ELR (cell line): ENCODE measurements around the gene ITFG1.
A peak's percentile ranks its signal among the peaks of the same experiment; 100 is the strongest.
"Not testable (repeated sequence)": the region's sequence is repeated elsewhere in the genome, so short reads cannot be mapped to it uniquely, and the experiment has no call there.

ENCODE experiments used
- DNase-seq: peaks from one replicate; pipeline ENCODE4 v3.0.0-alpha.2; 2015; ENCODE audit warnings: low read depth

Gene ITFG1

GRCh38 chr16:47324309-47324708 lies 136.6 kb downstream of the ITFG1 start:
- DNase-seq: not testable (repeated sequence)

GRCh38 chr16:47323241-47323640 lies 137.6 kb downstream of the ITFG1 start:
- DNase-seq: peak; percentile 7

- peak; percentile 53 for DNase-seq
Observed at GRCh38 chr16:47320546-47321310, 140.1 kb downstream of the ITFG1 start.

DNA sequence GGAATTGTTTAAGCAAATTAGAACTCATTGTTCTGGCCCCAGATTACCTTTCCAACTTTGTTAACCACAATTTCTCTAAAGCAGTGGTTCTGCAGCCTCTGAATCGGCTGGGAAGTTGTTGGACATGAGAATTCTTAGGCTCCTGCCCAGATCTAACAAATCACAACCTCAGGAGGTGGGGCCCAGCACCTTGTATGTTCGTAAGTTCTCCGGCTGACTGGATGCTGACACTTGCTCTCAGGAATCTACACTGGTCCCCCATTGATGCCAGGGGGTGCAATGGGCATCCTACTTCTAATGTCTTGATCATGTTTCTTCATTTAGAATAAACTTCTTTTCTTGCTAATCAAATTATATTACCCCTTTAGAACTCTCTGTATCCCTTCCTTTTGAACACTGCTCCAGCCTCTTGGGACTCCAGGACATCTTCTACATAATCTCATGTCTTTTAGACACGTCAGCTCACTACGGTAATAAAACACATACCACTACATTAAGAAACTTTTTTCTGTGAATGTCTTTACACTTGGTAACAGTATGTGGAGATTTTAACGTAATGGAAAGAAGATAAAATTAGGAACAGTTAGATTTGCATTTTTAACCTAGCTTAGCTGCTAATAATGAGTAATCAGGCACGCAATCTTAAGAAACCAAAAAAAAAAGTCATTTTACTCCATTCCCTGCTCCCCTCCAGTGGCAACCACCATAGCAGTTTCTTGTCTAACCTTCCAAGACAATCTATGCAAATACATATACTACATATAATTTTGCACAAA lies 143.2 kb downstream of the ITFG1 start:
- DNase-seq: peak; percentile 12

GRCh38 chr16:47316442-47317015 lies 144.3 kb downstream of the ITFG1 start:
- no peak for DNase-seq

GRCh38 chr16:47311738-47312505 lies 148.9 kb downstream of the ITFG1 start:
- peak; percentile 34 for DNase-seq

GRCh38 chr16:47310792-47311211 lies 150.1 kb downstream of the ITFG1 start:
- no peak for DNase-seq

GRCh38 chr16:47309581-47310312 lies 151.1 kb downstream of the ITFG1 start:
- peak; percentile 10 for DNase-seq

DNA sequence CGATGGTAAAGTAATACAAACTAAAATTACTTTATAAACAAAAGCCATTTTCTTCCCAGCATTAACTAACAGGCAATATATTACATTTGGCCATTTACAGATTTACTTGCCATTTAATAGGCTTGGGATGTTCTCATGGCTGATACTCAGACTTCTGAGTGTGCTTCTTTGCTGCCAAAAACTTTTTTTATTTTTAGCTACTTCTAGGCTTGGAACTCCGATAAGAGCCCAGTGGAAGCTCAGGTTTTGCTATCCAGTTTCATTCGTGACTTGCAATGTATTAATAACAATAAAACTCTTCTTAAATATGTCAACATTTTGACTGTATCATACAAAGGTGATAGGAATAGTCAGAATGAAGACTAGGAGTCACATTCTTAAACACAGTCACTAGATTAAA lies 152.3 kb downstream of the ITFG1 start:
- no peak for DNase-seq

GRCh38 chr16:47304563-47304962 lies 156.3 kb downstream of the ITFG1 start:
- DNase-seq: no peak

GRCh38 chr16:47299587-47299986 lies 161.3 kb downstream of the ITFG1 start:
- no peak for DNase-seq

GRCh38 chr16:47284999-47285398 lies 175.9 kb downstream of the ITFG1 start:
- DNase-seq: no peak

GRCh38 chr16:47278306-47278970 lies 182.4 kb downstream of the ITFG1 start:
- DNase-seq: no peak

- DNase-seq: no peak
Observed at GRCh38 chr16:47276522-47276921, 184.3 kb downstream of the ITFG1 start.

DNA sequence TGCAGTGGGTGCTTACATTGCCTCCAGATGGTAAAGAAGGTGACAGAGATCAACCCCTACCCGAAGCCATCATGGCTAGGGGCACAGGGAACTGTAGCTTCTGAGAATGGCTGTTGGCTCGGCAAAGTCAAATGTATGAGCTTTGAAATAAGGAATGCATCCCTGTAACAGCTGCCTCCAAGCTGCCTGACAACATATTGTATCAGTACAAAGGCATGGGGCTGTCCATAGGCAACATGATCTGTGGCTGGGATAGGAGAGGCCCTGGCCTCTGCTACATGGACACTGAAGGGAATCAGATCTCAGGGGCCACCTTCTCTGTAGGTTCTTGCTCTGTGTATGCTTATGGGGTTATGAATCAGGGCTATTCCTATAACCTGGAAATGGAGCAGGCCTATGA lies 197.9 kb downstream of the ITFG1 start:
- DNase-seq: no peak

- DNase-seq: no peak
Observed at GRCh38 chr16:47260503-47260902, 200.4 kb downstream of the ITFG1 start.

- peak; percentile 55 for DNase-seq
Observed at GRCh38 chr16:47258874-47259461, 201.9 kb downstream of the ITFG1 start.

- no peak for DNase-seq
Observed at GRCh38 chr16:47254756-47255155, 206.1 kb downstream of the ITFG1 start.

DNA sequence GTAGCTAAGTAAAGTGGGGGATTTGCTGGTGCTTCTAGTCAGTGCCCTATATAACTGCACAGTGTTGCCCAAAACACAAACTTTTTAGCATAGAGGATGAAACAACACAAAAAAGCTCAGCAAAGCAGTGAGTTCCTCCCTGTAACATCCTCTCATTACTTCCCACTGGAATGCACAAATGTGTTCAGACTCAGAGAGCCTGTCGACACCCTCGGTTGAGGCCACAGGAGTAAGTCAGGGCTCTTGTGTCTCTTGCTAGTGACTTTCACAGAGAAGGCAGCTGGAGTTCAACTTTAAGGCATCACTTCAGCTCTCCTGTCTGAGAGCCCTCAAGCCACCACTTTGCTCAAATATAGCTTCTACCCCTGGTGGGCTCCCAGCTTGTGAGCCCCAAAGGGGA lies 209.9 kb downstream of the ITFG1 start:
- DNase-seq: no peak

GRCh38 chr16:47247690-47248089 lies 213.2 kb downstream of the ITFG1 start:
- no peak for DNase-seq

- DNase-seq: no peak
Observed at GRCh38 chr16:47244206-47244605, 216.7 kb downstream of the ITFG1 start.
